HG02943 (cell line): Measurements from ENCODE around the gene RHD.
"Not testable (repeated sequence)": the region's sequence is repeated elsewhere in the genome, so short reads cannot be mapped to it uniquely, and the experiment has no call there.

ENCODE experiments used
- ATAC-seq: cut with Tn5 transposase; IDR thresholded peaks from one replicate; pipeline ENCODE4 v1.9.1; 2021; ENCODE audit warnings: mild to moderate bottlenecking, low read depth, moderate library complexity; ENCODE audit not compliant: unreplicated experiment

Gene RHD

GRCh38 chr1:25255706-25256577 is 16.4 kb upstream of the RHD start:
- ATAC-seq = no peak

- no peak for ATAC-seq
Measured at GRCh38 chr1:25256578-25256965, 15.7 kb upstream of the RHD start.

- ATAC-seq = no peak
Measured at GRCh38 chr1:25257196-25257595, 15.1 kb upstream of the RHD start.

GRCh38 chr1:25259813-25260212 is 12.5 kb upstream of the RHD start:
- ATAC-seq = not testable (repeated sequence)

- not testable (repeated sequence) for ATAC-seq
Measured at GRCh38 chr1:25260336-25260735, 12.0 kb upstream of the RHD start.

- not testable (repeated sequence) for ATAC-seq
Measured at GRCh38 chr1:25266554-25267287, 5.6 kb upstream of the RHD start.

GRCh38 chr1:25267288-25268142 is 4.8 kb upstream of the RHD start:
- ATAC-seq = not testable (repeated sequence)

GRCh38 chr1:25268143-25268760 is 4.1 kb upstream of the RHD start:
- ATAC-seq = not testable (repeated sequence)

GRCh38 chr1:25275648-25276047 is 3.3 kb downstream of the RHD start:
- not testable (repeated sequence) for ATAC-seq

GRCh38 chr1:25277295-25277694 is 5.0 kb downstream of the RHD start:
- not testable (repeated sequence) for ATAC-seq

- ATAC-seq = not testable (repeated sequence)
Measured at GRCh38 chr1:25278358-25278757, 6.0 kb downstream of the RHD start.

- ATAC-seq = not testable (repeated sequence)
Measured at GRCh38 chr1:25278790-25279189, 6.5 kb downstream of the RHD start.

GRCh38 chr1:25279693-25280111 is 7.4 kb downstream of the RHD start:
- not testable (repeated sequence) for ATAC-seq

- not testable (repeated sequence) for ATAC-seq
Measured at GRCh38 chr1:25285862-25286261, 13.6 kb downstream of the RHD start.

- ATAC-seq = not testable (repeated sequence)
Measured at GRCh38 chr1:25287164-25287563, 14.9 kb downstream of the RHD start.

GRCh38 chr1:25288573-25289101 is 16.3 kb downstream of the RHD start:
- ATAC-seq = not testable (repeated sequence)

GRCh38 chr1:25290043-25290442 is 17.7 kb downstream of the RHD start:
- ATAC-seq = not testable (repeated sequence)

- ATAC-seq = not testable (repeated sequence)
Measured at GRCh38 chr1:25293426-25293825, 21.1 kb downstream of the RHD start.

- not testable (repeated sequence) for ATAC-seq
Measured at GRCh38 chr1:25294889-25295826, 22.8 kb downstream of the RHD start.
